ENCODE data around the gene MLXIP. TPM values are rescaled to one million over a fixed set of nuclear protein-coding genes. Genes with fewer than 3 reads are reported as not detected.
A peak's percentile ranks its signal among the peaks of the same experiment; 100 is the strongest.

MLXIP gene
- total and polyA plus RNA-seq, 2 experiments from 2014 or later: 16.2 to 23.0 TPM

- TF ChIP-seq, protein P1, sequence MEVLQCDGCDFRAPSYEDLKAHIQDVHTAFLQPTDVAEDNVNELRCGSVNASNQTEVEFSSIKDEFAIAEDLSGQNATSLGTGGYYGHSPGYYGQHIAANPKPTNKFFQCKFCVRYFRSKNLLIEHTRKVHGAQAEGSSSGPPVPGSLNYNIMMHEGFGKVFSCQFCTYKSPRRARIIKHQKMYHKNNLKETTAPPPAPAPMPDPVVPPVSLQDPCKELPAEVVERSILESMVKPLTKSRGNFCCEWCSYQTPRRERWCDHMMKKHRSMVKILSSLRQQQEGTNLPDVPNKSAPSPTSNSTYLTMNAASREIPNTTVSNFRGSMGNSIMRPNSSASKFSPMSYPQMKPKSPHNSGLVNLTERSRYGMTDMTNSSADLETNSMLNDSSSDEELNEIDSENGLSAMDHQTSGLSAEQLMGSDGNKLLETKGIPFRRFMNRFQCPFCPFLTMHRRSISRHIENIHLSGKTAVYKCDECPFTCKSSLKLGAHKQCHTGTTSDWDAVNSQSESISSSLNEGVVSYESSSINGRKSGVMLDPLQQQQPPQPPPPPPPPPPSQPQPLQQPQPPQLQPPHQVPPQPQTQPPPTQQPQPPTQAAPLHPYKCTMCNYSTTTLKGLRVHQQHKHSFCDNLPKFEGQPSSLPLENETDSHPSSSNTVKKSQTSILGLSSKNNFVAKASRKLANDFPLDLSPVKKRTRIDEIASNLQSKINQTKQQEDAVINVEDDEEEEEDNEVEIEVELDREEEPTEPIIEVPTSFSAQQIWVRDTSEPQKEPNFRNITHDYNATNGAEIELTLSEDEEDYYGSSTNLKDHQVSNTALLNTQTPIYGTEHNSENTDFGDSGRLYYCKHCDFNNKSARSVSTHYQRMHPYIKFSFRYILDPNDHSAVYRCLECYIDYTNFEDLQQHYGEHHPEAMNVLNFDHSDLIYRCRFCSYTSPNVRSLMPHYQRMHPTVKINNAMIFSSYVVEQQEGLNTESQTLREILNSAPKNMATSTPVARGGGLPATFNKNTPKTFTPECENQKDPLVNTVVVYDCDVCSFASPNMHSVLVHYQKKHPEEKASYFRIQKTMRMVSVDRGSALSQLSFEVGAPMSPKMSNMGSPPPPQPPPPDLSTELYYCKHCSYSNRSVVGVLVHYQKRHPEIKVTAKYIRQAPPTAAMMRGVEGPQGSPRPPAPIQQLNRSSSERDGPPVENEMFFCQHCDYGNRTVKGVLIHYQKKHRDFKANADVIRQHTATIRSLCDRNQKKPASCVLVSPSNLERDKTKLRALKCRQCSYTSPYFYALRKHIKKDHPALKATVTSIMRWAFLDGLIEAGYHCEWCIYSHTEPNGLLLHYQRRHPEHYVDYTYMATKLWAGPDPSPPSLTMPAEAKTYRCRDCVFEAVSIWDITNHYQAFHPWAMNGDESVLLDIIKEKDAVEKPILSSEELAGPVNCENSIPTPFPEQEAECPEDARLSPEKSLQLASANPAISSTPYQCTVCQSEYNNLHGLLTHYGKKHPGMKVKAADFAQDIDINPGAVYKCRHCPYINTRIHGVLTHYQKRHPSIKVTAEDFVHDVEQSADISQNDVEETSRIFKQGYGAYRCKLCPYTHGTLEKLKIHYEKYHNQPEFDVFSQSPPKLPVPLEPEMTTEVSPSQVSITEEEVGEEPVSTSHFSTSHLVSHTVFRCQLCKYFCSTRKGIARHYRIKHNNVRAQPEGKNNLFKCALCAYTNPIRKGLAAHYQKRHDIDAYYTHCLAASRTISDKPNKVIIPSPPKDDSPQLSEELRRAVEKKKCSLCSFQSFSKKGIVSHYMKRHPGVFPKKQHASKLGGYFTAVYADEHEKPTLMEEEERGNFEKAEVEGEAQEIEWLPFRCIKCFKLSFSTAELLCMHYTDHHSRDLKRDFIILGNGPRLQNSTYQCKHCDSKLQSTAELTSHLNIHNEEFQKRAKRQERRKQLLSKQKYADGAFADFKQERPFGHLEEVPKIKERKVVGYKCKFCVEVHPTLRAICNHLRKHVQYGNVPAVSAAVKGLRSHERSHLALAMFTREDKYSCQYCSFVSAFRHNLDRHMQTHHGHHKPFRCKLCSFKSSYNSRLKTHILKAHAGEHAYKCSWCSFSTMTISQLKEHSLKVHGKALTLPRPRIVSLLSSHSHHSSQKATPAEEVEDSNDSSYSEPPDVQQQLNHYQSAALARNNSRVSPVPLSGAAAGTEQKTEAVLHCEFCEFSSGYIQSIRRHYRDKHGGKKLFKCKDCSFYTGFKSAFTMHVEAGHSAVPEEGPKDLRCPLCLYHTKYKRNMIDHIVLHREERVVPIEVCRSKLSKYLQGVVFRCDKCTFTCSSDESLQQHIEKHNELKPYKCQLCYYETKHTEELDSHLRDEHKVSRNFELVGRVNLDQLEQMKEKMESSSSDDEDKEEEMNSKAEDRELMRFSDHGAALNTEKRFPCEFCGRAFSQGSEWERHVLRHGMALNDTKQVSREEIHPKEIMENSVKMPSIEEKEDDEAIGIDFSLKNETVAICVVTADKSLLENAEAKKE (CRISPR knock-in tag; IDR thresholded peaks at IDR 0.05): no peak
- no peak for TF ChIP-seq POLR2AphosphoS5 (IDR thresholded peaks at IDR 0.05; ENCODE audit: low read depth)
- TF ChIP-seq, protein P2, sequence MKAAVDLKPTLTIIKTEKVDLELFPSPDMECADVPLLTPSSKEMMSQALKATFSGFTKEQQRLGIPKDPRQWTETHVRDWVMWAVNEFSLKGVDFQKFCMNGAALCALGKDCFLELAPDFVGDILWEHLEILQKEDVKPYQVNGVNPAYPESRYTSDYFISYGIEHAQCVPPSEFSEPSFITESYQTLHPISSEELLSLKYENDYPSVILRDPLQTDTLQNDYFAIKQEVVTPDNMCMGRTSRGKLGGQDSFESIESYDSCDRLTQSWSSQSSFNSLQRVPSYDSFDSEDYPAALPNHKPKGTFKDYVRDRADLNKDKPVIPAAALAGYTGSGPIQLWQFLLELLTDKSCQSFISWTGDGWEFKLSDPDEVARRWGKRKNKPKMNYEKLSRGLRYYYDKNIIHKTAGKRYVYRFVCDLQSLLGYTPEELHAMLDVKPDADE (IDR thresholded peaks at IDR 0.05): no peak
- no peak for TF ChIP-seq CTCF (conservative IDR thresholded peaks at IDR 0.05; ENCODE audit: low read depth in 2 of 2)
- no peak for TF ChIP-seq EZH2 (IDR thresholded peaks at IDR 0.05; ENCODE audit: low read depth, unreplicated experiment)
Observed at GRCh38 chr12:122152754-122153153, 74.2 kb downstream of the MLXIP start (continued).

DNA sequence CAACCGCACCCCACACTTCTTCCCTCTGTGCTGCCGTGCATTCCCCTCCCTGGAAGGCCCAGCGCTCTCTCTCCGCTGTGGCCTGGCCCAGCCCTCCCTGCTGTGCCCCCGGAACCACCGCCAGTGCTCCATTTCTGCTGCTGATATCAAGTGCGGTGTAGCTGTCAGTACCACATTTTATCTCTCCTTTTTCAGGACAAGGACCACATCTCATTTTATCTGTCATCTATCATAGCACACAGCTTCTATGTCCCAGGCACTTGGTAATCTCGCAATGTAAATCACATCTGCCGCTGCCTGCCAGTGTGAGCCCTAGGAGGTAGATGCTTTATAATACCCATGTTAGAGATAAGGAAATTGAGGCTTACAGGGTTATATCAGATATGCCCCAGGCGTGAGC is 77.1 kb downstream of the MLXIP start:
- no peak overlapping the region for H3K4me3 ChIP-seq
- no peaks in the 10 kb centered on the region for H3F3A ChIP-seq (replicated peaks; ENCODE audit: low read depth)
- H3K36me3 ChIP-seq (ENCODE audit: insufficient read depth): no peaks in the 10 kb centered on the region
- H3K79me2 ChIP-seq (replicated peaks; ENCODE audit: insufficient read depth): no peaks in the 10 kb centered on the region
- H3K27me3 ChIP-seq (ENCODE audit: insufficient read depth): no peaks in the 10 kb centered on the region
- no peaks in the 10 kb centered on the region for H3K9me2 ChIP-seq (ENCODE audit: insufficient read depth)
- Mint-ChIP-seq H3K9me3 (no peaks in the 10 kb centered on the region; the same call in 2 of the 3 replicates), H3K4me3 (no peak overlapping the region), H3K27ac (no peak overlapping the region; the same call in 1 of the 2 replicates), H3K36me3 (ENCODE audit: low read depth) (no peaks in the 10 kb centered on the region), H3K4me1 (peaks cover 6% of the 10 kb centered on the region; the same call in 2 of the 3 replicates), H3K27me3 (ENCODE audit: insufficient read depth, low read depth, poor library complexity) (peaks cover 9% of the 10 kb centered on the region)
- no peaks in the 10 kb centered on the region for H3K4me1 ChIP-seq (ENCODE audit: insufficient read depth)
- no peak overlapping the region for H3K4me2 ChIP-seq
- H4K20me1 ChIP-seq (replicated peaks; ENCODE audit: insufficient read depth): no peaks in the 10 kb centered on the region
- ATAC-seq (peak; percentile 55), DNase-seq (ENCODE audit: low spot score) (no peak)
- H2AFZ ChIP-seq: peak overlapping the region; percentile 32
- no peak overlapping the region for H3K27ac ChIP-seq (ENCODE audit: low read depth)
- TF ChIP-seq NANOG (IDR thresholded peaks at IDR 0.05; ENCODE audit: borderline replicate concordance) (no peak), EZH2phosphoT487 (IDR thresholded peaks at IDR 0.05; ENCODE audit: unreplicated experiment) (no peak), EZH2 (IDR thresholded peaks at IDR 0.05; ENCODE audit: low read depth, unreplicated experiment) (no peak), ZNF331 (CRISPR knock-in tag; IDR thresholded peaks at IDR 0.05; ENCODE audit: low read depth) (no peak)
